Sigmoid colon (tissue), 4 donors: Measurements from ENCODE around the gene MITF.

ENCODE experiments used
- CTCF ChIP-seq, 4 experiments: fragments of 450-650 bp in 3 of 4; fragments of 200-600 bp in 1 of 4; IDR thresholded peaks; one replicate each; pipeline ENCODE4 v1.5.1; 2016 to 2019; ENCODE audit warnings: antibody characterized with exemption in 4 of 4, mild to moderate bottlenecking in 3 of 4, moderate library complexity in 2 of 4
- EP300 ChIP-seq, 4 donors: sonication (generic); formaldehyde crosslinking; IDR thresholded peaks; one replicate each; pipeline ENCODE4 v1.6.1; 2017; ENCODE audit warnings: antibody characterized with exemption in 4 of 4
- POLR2A ChIP-seq, 2 donors: fragments of 450-650 bp; IDR thresholded peaks; one replicate each; pipeline ENCODE4 v1.6.1; 2016; ENCODE audit warnings: antibody characterized with exemption in 2 of 2, mild to moderate bottlenecking in 2 of 2, moderate library complexity in 2 of 2

- TF ChIP-seq CTCF (IDR thresholded peaks at IDR 0.05): no peak
- no peak for TF ChIP-seq POLR2A (IDR thresholded peaks at IDR 0.05)
- no peak for TF ChIP-seq EP300 (IDR thresholded peaks at IDR 0.05)
These were observed 124.9 kb downstream of the MITF start for GRCh38 chr3:69864141-69864540.
